Activated T-cell treated with anti-CD3 and anti-CD28 coated beads for 48 hours (primary cell): ENCODE results near the gene CRTAP.
A peak's percentile ranks its signal among the peaks of the same experiment; 100 is the strongest.
"Not testable (repeated sequence)": the region's sequence is repeated elsewhere in the genome, so short reads cannot be mapped to it uniquely, and the experiment has no call there.

ENCODE experiments used
- DNase-seq: peaks from one replicate; pipeline ENCODE4 v3.0.0-alpha.2; 2020; ENCODE audit warnings: low read depth

Gene CRTAP

DNA sequence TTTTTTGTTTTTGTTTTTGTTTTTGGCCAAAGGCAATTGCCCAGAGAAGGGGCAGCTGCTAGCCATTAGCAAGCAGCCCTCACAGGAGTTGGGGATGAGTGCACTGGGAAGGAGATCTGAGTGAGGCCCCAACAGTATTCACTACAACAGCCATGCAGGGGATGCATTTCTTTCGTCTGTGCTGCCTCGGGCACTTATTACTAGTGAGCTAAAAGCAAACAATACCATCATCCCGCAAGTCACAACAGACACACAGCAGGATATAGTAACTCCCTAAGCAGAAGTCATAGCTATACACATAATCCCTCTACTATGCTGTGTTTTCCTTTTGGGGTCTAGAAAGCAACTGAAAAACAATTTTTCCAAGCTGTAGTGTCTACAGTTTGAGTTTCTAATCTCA is 27.2 kb downstream of the CRTAP start:
- DNase-seq: no peak

DNA sequence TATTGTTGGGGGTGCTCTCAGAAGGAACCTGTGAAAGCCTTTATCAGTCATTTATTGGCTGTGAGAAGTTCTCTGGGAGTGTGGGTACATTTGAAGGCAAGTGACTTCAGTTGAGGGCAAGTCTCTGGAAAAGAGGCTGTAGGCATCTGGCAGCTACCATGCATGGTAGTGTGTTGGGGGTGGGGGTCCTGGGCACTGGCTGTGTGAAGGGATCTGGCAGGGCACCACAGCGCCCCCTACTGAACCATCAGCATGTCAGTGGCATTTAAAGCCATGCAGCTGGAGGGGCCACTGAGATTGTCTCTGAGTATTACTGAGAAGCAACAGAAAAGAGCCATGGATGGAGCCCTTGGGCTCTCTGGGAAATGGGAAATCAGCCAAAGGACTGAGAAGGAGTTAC is 30.6 kb downstream of the CRTAP start:
- peak; percentile 31 for DNase-seq

DNA sequence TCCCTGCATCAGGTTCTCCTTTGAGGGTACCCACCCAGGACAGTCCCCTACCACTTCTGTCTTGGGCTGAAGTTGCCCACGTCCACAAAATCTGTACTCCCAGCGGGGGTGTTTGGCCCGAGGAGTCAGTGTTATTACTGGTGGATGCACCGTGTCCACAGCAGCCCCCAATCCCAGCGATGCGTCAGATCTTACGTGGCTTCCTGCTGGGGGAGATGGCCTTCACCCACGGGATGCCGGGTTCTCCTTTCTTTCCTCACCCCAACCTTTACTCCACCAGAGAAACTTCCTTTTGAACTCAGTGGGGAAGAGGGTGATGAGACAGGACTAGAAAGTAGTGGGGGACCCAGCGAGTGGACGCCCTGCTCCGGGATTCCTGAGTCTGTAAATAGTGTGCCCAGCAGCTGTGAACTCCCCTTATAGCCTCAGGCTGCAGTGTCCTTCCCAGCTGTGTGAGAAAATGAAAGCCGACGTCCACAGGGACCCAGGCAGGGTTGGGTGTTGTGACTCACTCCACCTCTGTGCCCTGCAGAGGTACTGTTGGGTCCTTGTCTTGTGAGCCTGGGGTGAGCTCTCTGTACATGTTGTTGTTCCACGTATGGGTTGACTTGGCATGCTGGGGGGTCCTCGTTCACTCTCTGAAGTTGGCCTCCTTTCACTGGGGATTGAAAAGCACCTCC is 31.5 kb downstream of the CRTAP start:
- no peak for DNase-seq

GRCh38 chr3:33145901-33146580 is 32.2 kb downstream of the CRTAP start:
- DNase-seq: no peak

DNA sequence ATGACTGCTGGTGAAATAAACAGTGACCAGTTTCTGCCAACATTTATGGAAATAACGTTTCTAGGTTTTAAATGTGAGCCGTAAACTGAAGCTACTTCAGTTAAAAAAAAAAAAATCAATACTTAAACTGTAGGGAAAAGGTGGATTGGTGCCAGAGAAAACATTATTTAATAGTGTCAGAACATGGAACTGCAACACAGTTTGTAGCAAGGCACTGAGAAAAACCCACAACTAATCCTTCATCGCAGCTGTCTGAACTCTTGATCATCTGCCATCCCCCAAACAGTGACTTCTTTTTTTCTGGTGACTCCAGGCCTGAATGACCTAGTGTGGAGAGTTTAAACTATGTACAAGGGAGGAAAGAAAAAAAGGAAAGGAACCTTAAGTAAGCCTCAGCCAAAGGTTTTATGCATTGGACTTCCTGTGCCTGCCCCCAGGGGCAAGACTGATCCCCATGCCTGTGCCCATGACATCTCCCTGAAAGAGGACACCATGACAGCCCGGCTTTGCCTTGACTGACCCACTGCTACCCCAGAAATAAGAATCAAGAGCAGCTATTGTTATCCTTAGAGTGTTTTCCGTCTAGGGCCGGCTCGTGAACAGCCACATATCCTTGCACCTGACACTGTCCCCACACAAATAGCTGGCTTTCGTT is 33.1 kb downstream of the CRTAP start:
- DNase-seq: no peak

DNA sequence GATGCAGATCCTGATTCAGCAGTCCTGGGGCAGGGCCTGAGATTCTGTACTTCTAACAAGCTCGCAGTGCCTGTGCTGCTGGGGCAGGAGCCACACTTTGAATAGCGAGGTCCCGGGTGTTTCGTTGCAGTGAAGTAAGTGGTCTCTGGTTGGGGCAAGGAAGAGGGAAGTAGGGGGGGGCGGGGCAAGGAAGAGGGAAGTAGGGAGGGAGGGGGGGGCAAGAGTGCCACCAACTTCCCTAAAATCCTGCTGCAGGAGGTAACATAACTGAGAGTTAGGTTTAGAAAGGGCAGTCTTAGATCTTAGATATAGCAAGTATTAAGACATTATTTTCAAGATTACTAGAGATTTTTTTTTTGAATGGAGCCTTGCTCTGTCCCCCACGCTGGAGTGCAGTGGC is 35.5 kb downstream of the CRTAP start:
- DNase-seq: no peak

DNA sequence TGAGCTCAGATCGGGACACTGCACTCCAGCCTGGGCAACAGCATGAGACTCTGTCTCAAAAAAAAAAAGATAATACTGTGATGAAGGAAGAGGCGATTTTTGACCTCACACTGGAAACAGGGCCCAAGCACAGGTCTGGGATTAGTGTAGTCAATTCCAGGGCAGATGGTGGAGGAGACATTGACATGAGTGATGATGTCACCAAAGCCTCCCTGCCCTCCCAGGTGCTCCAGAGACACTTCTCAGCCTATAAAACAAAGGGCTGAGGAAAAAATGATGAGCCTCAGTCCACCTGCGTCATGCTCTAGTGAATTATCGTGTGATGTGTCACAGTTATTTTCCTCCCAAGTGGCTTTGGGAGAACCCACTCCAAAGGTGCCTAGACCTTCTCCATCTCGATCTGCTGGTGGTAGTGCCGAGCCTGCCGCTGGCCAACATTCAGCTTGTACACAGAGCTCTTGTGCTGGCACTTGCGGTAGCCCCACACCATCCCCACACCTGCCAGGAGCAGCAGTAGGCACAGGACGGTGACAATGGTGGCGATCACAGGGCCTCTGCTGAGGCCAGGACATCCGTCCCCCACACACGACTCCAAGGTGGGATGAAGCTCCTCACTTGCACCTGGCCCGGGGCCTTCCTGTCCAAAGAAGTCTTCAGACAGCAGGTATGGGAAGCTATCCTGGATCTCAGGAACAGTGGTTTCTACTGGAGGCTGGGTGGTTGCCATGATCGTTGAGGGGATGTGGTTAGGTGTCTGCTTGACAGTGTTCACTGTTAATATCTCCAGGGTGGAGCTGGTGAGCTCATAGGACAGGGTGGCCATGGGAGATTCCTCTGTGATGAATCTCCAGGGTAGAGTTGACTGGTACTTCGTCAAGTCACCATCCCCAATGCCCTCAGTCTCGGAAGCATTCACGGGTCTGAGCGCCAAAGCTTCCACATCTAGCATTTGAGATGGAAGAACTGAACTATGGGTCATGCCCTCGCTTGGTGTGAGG is 38.8 kb downstream of the CRTAP start:
- no peak for DNase-seq

GRCh38 chr3:33153782-33154181 is 40.0 kb downstream of the CRTAP start:
- DNase-seq: no peak

DNA sequence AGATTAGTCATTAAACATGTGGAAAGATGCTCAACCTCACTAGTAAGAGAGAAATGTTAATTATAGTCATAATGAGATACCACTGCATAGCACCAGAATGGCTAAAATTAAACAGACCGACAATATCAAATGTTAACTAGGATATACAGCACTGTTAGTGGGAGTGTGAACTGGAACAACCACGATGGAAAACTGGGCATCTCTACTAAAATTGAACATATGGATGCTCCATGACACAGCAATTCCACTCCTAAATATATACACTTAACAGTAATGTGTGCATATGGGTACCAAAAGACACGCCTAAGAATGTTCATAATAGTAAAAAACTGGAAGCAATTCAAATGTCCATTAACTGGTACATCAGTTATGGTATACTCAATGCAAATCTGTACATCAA is 41.5 kb downstream of the CRTAP start:
- no peak for DNase-seq

DNA sequence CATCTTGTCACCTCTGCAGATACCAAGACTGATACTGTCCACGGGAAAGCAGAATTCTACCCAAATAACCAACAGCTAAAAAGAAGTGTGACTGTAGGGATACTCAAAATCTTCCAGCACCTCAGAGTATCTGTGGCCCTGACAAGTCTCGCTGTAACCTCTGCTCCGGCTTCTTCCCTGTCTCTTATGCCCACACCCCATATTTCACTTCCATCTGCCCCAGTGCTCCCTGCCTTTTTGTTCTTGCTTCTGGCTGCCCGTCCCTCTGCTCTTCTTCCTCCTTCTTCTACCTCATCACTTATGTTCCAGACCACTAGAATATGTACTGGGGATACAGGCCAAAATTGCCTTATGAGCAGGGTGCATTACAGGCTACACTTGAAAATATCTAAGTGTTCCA is 45.4 kb downstream of the CRTAP start:
- DNase-seq: no peak

DNA sequence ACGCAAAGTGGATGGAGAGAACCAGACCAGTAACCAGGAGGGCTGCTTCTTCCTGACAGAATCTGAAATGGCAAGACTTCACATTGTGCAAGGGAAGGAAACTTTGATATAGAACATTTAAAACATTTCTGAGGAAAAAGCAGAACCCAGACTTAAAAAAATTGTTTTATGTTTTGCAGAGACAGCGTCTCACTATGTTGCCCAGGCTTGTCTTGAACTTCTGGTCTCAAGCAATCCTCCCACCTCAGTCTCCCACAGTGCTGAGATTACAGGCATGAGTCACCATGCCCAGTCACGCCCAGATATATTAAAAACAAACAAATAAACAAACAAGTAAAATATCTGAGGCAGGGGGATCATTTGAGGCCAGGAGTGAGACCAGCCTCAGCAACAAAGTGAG is 46.2 kb downstream of the CRTAP start:
- no peak for DNase-seq

- DNase-seq: not testable (repeated sequence)
Measured at GRCh38 chr3:33162621-33163020, 48.8 kb downstream of the CRTAP start.

- no peak for DNase-seq
Measured at GRCh38 chr3:33165372-33165771, 51.6 kb downstream of the CRTAP start.

- DNase-seq: no peak
Measured at GRCh38 chr3:33166095-33166494, 52.3 kb downstream of the CRTAP start.

DNA sequence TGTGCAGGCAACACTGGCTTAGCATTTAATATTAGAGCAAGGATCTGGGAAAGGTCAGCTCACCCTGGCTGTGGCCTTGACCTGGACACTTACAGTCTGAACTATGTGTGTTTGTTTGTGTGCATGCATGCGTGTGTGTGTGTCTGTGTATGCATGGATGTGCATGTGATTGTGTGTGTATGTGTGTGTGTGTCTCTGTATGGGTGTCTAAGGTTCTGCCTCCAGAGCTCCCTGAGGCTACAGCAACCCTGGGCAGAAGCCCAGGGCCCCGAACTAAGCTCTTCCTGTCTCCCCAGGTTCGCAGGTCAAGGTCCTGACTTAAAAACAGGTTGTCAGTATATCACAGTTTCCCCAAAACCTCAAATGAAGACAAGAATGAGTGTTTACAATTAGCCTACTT is 53.5 kb downstream of the CRTAP start:
- no peak for DNase-seq

GRCh38 chr3:33167716-33168336 is 54.0 kb downstream of the CRTAP start:
- DNase-seq: no peak

DNA sequence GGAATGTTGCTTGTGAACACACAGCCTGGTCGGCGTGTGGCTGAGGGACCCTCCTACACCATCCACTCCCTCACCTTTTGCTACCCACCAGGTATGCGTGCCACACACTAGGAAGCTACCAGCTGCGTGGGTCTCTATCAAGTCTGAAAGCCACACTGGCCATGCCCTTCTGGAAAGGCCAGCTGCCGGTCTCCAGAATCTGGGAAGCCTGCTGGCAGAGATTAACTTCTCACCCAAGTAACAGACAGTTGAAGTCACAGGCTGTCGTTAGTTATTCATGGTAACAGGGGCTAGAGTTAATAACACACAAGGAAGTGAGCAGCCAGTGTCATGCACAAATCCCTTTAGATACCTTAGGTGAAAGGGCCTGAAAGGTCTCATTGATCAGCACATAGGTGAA is 56.7 kb downstream of the CRTAP start:
- DNase-seq: no peak

- no peak for DNase-seq
Measured at GRCh38 chr3:33171580-33171979, 57.8 kb downstream of the CRTAP start.

GRCh38 chr3:33173103-33173502 is 59.3 kb downstream of the CRTAP start:
- DNase-seq: no peak

DNA sequence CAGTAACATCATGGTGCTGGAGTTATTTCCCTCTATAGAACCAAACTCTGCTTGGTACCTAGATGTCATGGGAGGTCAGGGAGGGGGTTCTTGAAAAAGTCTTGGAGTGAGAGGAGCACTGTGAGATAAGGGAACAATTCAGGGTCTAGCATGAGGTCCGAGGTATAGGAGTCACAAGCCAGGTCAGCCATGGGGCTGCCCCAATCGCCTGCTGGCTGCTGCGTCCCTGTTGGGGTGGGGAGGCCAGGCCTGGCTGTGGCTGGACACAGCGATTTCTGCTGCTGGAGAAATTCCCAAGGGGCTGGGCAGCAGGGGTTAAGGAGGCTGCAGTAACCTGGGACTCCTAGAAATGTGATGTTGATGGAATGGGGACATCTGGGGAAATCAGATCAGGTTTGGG is 59.9 kb downstream of the CRTAP start:
- DNase-seq: no peak

DNA sequence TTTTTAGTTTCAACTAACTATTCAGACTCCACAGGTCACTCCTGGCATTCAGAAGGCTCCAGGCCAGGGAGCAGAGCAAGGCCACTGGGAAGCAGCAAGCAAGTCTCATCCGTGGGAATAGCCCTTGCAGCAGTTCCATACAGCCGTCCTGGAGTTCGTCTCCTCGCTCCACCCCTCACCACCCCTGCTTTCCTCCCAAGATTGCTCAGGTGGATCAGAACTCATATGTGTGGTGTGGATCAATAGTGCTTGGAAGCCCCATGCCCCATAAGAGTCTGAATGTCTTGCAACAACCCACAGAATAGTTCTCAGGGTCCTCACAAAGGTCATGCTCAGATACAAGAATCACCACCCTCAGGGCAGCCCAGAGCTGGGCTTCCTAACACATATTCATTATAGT is 60.3 kb downstream of the CRTAP start:
- DNase-seq: no peak
